GM12892 (cell line): ENCODE data around the gene CDX1.

Experiments used
- POLR2A ChIP-seq: IDR thresholded peaks from 2 replicates; pipeline ENCODE4 v1.6.1; 2011; ENCODE audit warnings: low read depth, low read length, control low read depth
- POLR2AphosphoS5 ChIP-seq: IDR thresholded peaks from 2 replicates; pipeline ENCODE4 v1.6.1; 2011; ENCODE audit warnings: low read depth, low read length, control low read depth
- TAF1 ChIP-seq: IDR thresholded peaks from 2 replicates; pipeline ENCODE4 v1.6.1; 2011; ENCODE audit warnings: low read depth, mild to moderate bottlenecking, control low read depth, low read length, borderline replicate concordance

DNA sequence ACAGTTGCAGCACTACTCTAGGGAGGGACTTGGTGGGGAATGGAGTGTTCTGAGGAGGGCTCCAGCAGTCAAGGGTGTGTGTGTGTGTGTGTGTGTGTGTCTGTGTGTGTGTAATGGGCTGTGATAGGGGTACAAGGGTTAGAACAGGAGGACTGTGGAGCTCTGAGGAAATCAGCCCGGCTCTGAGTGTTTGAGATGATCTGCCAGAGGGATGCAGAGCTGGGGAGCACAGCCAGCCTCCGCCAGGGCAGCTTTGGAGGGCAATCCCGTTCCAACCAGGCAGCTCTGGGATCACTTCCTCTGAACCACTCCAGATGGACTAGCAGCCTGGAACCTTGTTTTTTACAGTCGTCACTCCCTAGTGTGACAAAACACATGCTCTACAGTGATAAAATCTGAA lies 20.3 kb downstream of the CDX1 start:
- TF ChIP-seq POLR2AphosphoS5 (no peak), POLR2A (no peak), TAF1 (no peak)
